ENCODE measurements around the gene RPL36. TPM values are rescaled to one million over a fixed set of nuclear protein-coding genes. Genes with fewer than 3 reads are reported as not detected.

RPL36 gene
- polyA plus RNA-seq, 1 of the 3 experiments (the other 2 are of a cell fraction): 1,383 TPM

DNA sequence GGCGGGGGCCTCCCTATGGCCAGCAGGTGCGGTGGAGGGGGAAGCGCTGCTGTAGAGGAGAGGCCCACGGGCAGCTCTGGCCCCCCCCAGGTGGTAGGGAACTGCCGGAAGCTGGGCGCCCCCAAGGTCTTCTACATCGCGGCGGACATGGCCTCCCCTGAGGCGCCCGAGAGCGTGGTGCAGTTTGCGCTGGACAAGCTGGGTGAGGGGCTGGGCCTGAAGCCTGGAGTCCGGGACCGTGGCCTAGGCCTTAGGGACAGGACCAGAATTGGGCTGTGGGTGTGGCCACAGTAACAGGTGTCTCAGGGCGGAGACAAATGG lies 3.8 kb upstream of the RPL36 start:
- peak overlapping the region; percentile 52 to 72; a peak in 2 of 4 replicates for H3K27ac ChIP-seq (ENCODE audit: low read depth in 2 of 2, low read length in 1 of 2)
- ChIA-PET POLR2A (no interaction called here), CTCF (interaction anchor here (0.7 to 1.9 kb wide), 4 partner anchors 10 to 118 kb away, joined by 3 to 9 read pairs (median 4); no protein-coding TSS in a partner anchor)
- H3K79me2 ChIP-seq (ENCODE audit: insufficient read depth): peaks cover 15% of the 10 kb centered on the region
- H3K4me3 ChIP-seq (ENCODE audit: low read depth in 2 of 2, low read length in 1 of 2): peak overlapping the region in 1 of 2 experiments; percentile 55; a peak in 2 of 4 replicates
- TF ChIP-seq EP300 (IDR thresholded peaks at IDR 0.05; ENCODE audit: borderline replicate concordance in 1 of 2, low read depth in 1 of 2, low read length in 1 of 2): no peak
- TF ChIP-seq NFIC (IDR thresholded peaks at IDR 0.05; ENCODE audit: borderline replicate concordance): no peak
- no peak for TF ChIP-seq POLR2AphosphoS5 (IDR thresholded peaks at IDR 0.05; ENCODE audit: low read depth, low read length)
- TF ChIP-seq, protein P1, sequence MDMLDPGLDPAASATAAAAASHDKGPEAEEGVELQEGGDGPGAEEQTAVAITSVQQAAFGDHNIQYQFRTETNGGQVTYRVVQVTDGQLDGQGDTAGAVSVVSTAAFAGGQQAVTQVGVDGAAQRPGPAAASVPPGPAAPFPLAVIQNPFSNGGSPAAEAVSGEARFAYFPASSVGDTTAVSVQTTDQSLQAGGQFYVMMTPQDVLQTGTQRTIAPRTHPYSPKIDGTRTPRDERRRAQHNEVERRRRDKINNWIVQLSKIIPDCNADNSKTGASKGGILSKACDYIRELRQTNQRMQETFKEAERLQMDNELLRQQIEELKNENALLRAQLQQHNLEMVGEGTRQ (IDR thresholded peaks at IDR 0.05; ENCODE audit: borderline replicate concordance, low read depth, low read length): no peak
- TF ChIP-seq, protein P2, sequence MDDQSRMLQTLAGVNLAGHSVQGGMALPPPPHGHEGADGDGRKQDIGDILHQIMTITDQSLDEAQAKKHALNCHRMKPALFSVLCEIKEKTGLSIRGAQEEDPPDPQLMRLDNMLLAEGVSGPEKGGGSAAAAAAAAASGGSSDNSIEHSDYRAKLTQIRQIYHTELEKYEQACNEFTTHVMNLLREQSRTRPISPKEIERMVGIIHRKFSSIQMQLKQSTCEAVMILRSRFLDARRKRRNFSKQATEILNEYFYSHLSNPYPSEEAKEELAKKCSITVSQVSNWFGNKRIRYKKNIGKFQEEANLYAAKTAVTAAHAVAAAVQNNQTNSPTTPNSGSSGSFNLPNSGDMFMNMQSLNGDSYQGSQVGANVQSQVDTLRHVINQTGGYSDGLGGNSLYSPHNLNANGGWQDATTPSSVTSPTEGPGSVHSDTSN (IDR thresholded peaks at IDR 0.05): no peak
- TF ChIP-seq RXRA (IDR thresholded peaks at IDR 0.05; ENCODE audit: borderline replicate concordance, low read depth): no peak
- TF ChIP-seq, protein P3, sequence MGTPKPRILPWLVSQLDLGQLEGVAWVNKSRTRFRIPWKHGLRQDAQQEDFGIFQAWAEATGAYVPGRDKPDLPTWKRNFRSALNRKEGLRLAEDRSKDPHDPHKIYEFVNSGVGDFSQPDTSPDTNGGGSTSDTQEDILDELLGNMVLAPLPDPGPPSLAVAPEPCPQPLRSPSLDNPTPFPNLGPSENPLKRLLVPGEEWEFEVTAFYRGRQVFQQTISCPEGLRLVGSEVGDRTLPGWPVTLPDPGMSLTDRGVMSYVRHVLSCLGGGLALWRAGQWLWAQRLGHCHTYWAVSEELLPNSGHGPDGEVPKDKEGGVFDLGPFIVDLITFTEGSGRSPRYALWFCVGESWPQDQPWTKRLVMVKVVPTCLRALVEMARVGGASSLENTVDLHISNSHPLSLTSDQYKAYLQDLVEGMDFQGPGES (IDR thresholded peaks at IDR 0.05; ENCODE audit: low read depth, low read length): no peak
- no peak for TF ChIP-seq JUND (IDR thresholded peaks at IDR 0.05)
- TF ChIP-seq TEAD4 (IDR thresholded peaks at IDR 0.05; ENCODE audit: borderline replicate concordance, insufficient read depth): no peak
- no peak for TF ChIP-seq FOXM1 (IDR thresholded peaks at IDR 0.05; ENCODE audit: low read depth)
- TF ChIP-seq GATA2 (CRISPR knock-in tag; IDR thresholded peaks at IDR 0.05): no peak
- TF ChIP-seq MXI1 (IDR thresholded peaks at IDR 0.05; ENCODE audit: low read depth, low read length): no peak
- TF ChIP-seq, protein P4, sequence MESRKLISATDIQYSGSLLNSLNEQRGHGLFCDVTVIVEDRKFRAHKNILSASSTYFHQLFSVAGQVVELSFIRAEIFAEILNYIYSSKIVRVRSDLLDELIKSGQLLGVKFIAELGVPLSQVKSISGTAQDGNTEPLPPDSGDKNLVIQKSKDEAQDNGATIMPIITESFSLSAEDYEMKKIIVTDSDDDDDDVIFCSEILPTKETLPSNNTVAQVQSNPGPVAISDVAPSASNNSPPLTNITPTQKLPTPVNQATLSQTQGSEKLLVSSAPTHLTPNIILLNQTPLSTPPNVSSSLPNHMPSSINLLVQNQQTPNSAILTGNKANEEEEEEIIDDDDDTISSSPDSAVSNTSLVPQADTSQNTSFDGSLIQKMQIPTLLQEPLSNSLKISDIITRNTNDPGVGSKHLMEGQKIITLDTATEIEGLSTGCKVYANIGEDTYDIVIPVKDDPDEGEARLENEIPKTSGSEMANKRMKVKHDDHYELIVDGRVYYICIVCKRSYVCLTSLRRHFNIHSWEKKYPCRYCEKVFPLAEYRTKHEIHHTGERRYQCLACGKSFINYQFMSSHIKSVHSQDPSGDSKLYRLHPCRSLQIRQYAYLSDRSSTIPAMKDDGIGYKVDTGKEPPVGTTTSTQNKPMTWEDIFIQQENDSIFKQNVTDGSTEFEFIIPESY (IDR thresholded peaks at IDR 0.05; ENCODE audit: borderline replicate concordance, low read depth): no peak
- TF ChIP-seq, protein P5, sequence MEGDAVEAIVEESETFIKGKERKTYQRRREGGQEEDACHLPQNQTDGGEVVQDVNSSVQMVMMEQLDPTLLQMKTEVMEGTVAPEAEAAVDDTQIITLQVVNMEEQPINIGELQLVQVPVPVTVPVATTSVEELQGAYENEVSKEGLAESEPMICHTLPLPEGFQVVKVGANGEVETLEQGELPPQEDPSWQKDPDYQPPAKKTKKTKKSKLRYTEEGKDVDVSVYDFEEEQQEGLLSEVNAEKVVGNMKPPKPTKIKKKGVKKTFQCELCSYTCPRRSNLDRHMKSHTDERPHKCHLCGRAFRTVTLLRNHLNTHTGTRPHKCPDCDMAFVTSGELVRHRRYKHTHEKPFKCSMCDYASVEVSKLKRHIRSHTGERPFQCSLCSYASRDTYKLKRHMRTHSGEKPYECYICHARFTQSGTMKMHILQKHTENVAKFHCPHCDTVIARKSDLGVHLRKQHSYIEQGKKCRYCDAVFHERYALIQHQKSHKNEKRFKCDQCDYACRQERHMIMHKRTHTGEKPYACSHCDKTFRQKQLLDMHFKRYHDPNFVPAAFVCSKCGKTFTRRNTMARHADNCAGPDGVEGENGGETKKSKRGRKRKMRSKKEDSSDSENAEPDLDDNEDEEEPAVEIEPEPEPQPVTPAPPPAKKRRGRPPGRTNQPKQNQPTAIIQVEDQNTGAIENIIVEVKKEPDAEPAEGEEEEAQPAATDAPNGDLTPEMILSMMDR (IDR thresholded peaks at IDR 0.05): no peak
- H3K9ac ChIP-seq: no peak overlapping the region
- no peaks in the 10 kb centered on the region for H3K36me3 ChIP-seq (replicated peaks in 1 of 2; ENCODE audit: control insufficient read depth in 1 of 2, insufficient read depth in 2 of 2, low read length in 1 of 2)
- 57% methylated on average over 6 of the region's 16 CpGs for WGBS (ENCODE audit: low lambda C conversion rate)
- H3K9me3 ChIP-seq: no peaks in the 10 kb centered on the region
- peak overlapping the region; percentile 85; the same call in 1 of the 2 replicates for H3K4me2 ChIP-seq
- no peak overlapping the region for H2AFZ ChIP-seq (ENCODE audit: low read depth)
- H3K27me3 ChIP-seq (ENCODE audit: insufficient read depth): no peaks in the 10 kb centered on the region
- H3K4me1 ChIP-seq (ENCODE audit: control insufficient read depth in 1 of 2, insufficient read depth in 2 of 2, low read depth in 1 of 2, low read length in 1 of 2): peaks cover 0 to 15% of the 10 kb centered on the region in 2 experiments; a peak in 1 of 4 replicates
- DNase-seq: no peak
- H3K9me2 ChIP-seq: no peaks in the 10 kb centered on the region
- H4K20me1 ChIP-seq (ENCODE audit: insufficient read depth): peaks cover 12% of the 10 kb centered on the region
- H3F3A ChIP-seq (replicated peaks; ENCODE audit: insufficient read depth): peaks cover 28% of the 10 kb centered on the region
